ENCODE results near the gene TBC1D9.

The TBC1D9 gene

DNA sequence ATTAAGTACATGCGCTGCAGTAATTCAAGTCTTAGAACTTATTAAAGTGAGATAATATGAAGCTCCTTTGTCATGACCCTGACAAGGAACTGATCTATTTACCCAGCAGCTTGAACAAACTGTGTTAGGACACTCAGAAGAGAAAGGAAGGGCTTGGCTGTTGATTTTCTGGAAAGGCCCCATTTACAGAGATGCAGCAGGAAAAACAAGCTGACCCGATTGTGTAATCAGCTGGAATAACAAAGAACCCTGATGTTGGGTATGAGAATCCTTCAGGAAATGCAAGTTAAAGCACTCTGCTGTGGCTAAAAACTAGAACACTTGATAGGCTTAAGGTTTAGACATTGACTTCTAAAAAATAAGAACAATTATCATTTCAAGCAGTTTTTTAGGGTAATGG is 64.8 kb downstream of the TBC1D9 start:
- no peak for DNase-seq (ENCODE audit: low read depth)

DNA sequence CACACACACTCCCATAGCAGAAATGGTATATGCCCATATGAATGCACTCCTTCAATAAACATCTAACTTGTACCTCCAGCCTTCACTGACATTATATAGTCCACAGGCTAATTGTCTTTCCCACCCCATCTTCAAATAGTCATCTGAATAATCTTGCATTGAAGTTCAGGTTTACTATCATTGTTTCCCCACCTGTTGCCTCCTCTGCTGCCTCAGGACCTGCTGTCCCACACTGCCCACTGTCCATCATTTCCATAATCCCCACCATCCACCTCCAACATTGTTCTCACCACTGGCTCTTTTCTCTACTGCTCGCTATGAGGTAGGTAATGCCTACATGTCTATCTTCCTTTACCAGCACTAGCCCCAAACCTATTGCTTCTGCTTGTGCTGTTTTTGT is 66.1 kb downstream of the TBC1D9 start:
- no peak for DNase-seq (ENCODE audit: low read depth)

DNA sequence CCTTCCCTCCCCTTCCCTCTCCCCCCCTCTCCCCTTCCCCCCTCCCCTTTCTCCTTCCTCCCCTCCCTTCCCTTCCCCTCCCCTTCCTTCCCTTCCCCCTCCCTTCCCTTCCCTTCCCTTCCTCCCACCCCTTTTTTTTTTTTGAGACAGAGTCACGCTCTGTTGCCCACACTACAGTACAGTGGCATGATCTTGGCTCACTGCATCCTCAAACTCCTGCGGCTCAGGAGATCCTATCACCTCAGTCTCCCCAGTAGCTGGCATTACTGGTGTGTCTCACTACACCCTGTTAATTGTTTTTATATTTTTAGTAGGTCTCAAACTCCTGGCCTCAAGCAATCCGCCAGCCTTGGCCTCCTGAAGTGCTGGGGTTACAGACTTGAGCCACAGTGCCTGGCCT is 66.6 kb downstream of the TBC1D9 start:
- DNase-seq (ENCODE audit: low read depth) = no peak

DNA sequence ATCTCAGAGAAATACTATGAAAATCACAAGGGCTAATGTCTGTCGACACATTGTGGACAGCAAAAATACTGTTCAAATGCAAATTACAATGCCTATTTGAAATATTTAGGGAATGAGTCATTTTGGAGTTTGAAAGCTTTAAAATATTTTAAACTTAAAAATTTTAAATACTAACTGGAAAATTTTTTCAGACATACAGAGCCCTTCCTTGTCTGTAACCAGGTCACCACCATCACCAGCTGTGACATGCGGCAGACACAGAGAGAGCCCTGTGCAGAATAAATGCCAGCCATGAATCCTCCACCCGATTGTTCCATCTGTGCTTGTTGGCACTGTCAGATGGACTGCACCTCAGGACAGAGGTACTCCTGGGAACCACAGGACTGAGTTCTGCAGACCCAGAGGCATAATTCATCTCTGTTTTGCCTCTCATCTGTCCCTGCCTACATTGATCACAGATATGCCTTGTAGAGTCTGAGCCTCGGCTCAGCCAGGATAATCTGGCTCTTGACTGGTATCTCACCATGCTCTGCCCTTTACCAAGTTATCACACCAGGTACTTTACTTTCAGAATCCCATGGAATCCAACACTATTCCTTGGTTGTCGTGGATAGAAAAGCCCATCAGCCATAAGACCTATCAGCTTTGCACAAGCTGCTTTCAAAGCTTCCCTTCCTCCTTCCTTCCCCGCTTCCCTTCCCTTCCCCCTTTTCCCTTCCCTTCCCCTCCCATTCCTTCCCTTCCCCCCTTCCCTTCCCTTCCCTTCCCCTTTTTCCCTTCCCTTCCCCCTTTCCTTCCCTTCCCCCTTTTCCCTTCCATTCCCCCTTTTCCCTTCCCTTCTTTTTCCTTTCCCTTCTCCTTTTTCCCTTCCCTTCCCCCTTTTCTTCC is 67.2 kb downstream of the TBC1D9 start:
- DNase-seq (ENCODE audit: low read depth) = peak; percentile 25

DNA sequence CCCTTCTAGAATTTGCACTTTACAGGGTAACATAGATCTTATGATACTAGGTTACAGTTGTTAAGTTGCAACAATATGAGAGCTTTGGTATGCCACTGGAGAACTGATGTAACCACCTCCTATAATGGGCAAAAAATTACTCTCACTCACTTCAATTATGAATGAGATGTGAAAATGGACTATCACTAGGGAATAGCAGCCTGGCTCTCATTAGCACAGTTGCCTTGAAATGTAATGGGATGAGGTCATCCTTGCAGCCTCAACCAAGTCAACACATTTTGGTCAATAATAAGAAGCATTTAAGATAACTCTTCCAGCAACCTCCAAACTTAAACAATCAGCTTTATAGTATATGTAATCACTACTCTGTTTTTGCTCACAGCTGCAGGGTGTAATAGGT is 69.4 kb downstream of the TBC1D9 start:
- no peak for DNase-seq (ENCODE audit: low read depth)

DNA sequence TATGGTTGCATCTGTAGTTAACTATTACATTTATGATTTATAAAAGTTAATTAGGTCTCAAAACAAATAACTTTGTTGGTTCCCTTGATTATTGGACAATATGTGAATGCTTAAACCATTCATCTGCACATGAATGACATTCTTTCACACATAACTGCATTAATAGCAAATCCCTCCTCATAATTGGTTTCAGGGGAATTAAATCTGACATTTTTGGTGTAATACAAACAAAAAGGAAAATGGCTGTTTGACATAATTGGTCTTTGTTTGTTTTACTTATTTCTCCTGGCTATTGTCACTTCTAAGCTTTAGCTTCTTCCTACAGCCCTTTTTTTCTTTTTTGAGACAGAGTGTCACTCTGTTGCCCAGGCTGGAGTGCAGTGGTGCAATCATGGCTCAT is 71.9 kb downstream of the TBC1D9 start:
- no peak for DNase-seq (ENCODE audit: low read depth)

DNA sequence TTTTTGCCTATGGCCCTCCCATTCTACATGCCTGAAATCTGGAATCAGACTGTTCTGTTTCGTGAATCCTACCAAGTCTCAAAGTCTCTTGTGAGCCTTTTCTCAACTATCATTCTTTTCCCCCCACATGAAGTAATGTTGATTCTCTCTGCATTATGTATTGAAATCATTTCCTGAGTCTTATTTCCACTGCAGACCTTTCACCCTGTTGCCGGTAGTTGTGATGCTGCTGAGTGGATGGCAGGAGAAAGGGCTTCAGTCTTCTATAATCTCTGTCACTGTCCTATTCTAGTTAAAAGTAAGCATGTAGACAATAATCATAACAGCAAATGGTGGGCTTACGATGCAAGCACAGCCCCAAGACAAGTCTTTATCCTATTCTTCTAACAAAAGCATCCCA is 75.0 kb downstream of the TBC1D9 start:
- no peak for DNase-seq (ENCODE audit: low read depth)

DNA sequence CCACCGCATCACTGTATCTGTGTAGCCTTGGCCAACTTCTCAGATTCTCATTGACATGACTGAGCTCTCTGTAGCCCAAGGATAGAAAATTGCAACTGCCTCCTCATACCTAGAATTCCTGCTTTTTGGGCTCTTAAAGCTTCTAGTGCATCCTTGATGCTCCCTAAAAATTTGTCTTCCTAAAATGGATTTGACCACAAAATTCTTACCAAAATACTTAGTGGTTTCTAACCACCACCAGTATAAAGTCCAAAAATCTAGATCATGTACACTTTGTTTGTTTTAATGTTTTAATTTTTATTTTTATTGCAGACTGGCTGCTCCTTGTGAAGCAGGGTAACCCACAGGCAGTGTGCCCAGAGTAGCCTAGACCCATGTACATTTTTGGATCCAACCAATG is 75.5 kb downstream of the TBC1D9 start:
- DNase-seq (ENCODE audit: low read depth) = no peak

DNA sequence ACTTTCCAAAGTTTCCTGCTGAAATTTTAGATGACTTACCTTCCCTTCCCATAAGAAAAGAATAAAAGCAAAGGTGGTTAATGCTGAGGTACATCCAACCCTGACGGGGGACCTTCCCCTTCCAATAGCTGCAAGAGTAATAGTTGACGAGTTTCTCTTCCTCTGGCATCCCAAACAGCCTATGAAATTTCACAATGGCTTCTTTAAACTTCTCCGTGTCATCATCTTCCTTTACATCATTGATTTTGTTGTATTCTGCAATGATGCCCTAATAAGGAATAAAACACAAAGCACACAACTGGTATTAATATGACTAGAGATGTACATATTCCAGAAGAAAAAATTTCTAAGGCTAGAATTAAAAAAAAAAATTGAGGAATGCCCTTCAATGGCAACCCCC is 76.6 kb downstream of the TBC1D9 start:
- DNase-seq (ENCODE audit: low read depth) = no peak

DNA sequence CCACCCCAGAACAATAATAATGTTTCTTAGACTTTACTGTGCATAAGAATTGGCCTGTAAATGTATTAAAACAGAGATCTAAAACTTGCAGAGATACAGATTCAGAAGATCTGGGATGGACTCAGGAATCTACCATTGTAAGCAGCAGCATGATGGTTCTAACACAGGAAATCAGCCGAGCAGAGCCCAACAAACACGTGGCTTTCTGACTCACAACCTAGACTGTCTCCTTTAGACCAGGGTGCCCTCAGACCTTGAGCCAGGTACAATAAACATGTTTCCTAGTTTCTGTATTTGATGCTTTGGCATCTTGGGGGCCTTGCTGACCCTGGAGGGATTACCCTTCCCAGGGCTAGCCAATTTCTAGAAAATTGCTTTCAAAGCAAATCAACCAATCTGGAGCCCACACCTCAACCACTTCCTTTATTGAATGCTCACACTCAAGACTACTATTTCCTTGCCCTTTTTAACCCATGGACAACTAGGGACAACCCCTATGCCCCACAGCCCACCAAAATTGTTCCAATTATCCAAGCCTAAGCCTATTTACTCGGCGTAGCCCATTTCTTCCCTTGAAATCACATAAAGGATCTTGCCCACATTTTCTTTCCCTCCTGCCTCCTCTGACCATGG is 80.5 kb downstream of the TBC1D9 start:
- peak; percentile 43 for DNase-seq (ENCODE audit: low read depth)

DNA sequence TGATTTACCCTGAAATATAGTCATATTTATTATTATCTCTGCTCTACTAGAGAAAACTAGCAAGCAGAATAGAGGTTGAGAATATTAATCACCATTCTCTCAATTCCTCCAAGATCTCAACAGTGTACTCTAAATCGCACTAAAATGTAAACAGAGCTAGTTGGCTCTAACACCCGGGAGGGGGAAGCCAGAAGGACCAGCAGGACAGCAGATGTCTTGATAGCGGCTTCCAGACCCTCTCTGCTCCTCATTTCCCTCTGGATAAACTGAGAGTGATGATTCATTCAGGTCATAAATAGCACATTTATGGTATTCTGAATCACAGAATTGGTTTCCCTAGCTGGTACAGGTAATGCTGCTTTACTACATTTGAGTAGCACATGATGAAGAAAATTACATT is 82.5 kb downstream of the TBC1D9 start:
- DNase-seq (ENCODE audit: low read depth) = peak; percentile 12

DNA sequence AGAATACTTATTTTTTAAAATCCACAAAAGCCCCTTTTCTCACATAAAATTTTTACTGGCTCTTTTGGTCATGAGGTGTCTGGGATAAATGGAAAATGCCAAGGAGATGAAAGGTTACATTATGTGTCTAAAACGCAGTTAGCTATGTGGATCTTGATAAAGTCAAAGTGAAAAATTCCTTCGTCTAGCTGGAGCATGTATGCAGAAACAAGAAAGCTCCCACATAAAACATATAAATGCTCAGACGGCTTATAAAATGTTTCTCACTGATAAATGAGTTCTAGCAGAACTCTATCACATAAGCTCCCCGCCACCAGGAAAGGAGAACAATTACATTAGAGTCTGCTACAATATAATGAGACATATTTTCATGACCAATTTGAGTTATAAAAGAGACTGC is 83.8 kb downstream of the TBC1D9 start:
- DNase-seq (ENCODE audit: low read depth) = no peak

DNA sequence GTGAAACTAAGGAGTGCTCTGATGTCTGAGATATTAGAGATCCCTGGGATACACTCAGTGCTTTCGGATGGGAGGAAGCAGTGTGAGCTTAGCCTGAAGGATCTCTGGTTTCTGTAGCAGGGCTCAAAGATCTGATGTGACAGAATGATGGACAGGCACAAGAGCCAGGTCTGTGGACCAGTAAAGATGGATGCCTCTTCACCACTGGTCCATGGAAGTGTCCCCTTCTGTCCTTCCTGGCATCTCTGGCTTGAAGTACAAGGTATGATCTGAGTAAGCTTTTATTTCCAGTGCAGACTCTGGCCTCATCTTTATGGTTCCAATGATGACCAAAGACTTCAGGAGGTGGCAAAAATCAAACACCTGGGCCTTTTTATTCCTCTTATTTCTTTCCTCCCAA is 88.1 kb downstream of the TBC1D9 start:
- DNase-seq (ENCODE audit: low read depth) = no peak

DNA sequence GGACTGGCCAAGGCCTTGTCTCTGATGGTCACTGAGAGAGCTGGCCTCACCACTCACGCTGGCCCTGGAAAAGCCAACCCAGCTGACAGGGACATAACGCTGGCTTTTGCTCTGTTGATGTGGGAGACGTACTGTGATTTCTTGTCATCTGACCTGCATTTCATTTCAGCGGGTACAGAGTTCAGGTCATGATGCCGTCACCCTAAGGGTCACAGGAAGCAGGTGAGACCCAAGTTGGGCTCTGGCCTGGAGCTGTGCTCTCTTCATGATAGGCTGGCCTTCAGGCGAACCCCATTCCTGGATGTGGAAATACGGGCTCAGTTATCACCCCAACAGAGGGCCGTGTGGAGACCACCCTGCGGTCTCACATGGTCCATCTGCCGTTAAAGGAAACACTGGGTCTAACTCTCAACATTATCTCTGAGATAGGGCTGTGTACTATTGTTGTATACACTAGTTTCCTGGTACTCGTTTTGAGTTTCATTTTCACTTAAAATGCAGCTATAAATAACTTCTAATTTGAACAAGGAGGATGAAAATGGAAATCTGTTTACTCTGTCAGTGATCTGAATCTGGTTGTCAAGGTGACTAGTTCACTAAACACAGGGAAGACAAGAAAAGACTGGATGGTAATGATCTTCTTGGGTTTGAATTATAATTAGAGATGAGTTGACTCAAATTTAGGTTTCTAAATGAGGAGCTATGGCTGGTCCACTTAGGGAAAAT is 89.1 kb downstream of the TBC1D9 start:
- DNase-seq (ENCODE audit: low read depth) = no peak

DNA sequence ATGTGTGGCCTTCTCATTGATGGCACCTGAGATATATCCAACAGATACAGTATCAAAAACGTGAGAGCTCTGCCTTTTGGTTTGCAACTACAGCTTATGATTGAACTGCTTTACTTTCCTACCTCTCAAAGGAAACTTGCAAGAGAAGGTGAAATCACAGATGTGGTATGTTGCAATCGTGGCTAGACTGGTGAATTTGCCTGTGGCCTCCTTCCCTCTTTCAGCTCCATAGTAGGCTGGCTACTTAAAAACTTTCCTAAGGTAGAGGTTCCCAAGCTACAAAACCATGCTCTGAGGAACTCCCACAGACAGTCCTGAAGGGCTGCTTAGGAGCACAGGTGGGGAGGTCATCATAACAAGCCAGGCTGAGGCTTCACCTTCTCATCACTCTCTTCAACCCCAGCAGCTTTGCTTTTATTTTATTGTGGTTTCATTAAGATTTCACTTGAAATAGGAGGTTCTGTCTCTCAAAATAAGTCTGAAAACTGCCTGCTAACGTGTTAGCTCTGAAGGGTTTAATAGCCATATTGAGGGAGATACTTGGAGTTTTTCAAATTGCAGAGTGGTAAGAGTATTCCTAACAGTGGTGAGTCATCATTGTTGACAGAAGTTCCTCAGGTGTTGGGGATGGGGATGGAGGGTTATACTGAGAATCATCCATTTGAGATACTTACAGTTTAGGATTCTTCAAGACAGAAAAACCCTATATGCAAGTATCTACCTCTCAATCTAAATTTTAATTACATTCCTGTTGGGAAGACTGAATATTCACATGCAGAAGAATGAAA is 93.9 kb downstream of the TBC1D9 start:
- DNase-seq (ENCODE audit: low read depth) = no peak

DNA sequence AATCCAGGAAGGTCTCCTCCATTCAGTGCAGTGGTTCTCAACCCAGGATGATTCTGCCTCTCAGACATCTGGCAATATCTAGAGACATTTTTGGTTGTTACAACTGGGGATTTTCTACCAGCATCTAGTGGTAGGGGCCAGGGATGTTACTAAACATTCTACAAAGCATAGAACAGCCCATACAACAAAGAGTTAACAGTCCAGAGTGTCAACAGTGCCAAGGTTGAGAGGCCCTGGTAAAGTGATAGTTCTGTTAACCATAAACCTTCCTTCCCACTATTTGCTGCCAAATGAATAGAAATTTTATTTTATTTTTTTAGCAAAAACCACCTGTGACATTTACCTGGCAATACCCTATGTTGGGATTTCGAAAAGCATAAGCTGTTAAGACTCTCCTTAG is 94.6 kb downstream of the TBC1D9 start:
- DNase-seq (ENCODE audit: low read depth) = no peak

DNA sequence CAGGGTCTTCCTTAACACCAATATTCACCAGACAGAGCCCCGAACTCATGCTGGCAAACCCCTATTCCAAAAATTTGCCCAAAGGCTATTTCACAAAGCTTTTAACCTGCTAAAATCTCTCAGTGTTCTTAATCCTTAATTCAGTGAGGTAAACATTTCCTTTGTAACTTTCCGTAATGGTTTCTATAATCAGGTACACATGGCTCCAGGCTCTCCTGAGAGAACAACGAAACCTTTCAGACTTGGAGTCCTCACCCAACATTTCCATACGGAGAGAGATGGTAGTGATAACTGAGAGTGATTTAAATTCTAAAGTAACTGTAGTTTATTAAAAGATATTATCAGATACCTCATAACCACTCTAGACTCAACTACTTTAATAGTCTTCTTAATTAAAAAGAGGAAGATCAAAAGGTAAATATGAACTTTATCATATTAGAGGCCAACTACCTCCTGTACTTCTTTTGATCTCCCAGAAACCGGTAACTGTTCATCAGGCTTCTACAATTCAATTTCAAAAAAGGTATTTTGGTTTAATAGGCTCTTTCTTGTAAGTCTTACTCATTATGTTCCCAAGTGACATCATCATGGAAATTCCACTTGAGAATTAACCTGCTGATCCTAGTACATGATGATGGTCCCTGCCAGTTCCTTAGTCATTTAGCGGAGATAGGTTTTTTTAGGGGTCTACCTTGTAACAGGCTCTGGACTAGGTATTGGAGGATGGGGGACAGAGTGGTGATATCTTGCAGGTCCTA is 96.1 kb downstream of the TBC1D9 start:
- DNase-seq (ENCODE audit: low read depth) = peak; percentile 13

DNA sequence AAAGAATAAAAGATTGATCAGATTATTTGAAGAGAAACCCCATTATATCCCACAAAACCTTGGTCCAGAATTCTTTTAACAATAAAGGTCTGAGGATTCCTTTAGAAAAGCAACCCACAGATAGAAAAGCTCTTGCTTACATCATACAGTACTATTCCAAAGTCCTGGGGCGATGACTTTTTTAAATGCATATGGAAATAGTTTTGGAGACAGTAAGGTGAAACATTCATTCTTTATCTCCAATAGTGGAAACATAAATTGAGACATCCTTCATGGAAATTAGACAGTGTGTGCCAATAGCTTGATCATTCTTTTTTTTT is 101.7 kb downstream of the TBC1D9 start:
- DNase-seq (ENCODE audit: low read depth) = no peak

DNA sequence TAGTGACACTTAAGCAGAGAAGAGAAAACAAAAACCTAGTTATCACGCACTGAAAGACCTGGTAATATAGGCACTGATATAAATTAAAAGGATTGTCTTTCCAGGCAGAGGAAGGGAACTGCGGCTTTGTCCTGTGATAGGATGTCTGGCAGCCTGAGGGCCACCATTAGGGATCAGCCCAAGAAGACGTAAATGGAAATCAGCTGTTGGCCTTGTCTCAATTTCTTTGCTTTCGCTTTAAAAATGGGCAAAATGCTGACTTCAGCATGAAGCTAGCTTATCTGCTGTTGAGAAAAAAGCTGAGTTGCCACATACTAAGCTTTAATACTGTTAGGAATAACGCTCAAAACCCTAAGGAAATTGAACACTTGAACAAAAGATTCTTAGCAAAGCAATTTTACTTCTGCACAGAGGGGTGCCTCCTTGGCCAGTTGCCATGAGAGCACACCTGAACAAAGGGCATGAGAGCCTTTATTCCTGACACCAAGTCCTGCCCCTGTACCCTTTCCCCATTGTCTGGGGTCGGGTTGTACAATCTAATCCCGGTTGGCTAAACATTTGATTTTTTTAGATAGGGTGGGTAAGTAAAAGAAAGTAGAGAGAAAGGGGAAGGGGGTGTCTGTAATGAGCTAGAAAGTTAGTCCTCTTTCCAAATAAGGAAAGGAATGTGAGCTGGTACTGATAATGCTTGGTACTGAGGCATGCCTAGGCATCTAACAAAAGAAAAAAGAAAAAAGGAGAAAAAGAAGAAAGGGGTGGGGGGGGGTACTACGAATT is 102.3 kb downstream of the TBC1D9 start:
- DNase-seq (ENCODE audit: low read depth) = no peak

DNA sequence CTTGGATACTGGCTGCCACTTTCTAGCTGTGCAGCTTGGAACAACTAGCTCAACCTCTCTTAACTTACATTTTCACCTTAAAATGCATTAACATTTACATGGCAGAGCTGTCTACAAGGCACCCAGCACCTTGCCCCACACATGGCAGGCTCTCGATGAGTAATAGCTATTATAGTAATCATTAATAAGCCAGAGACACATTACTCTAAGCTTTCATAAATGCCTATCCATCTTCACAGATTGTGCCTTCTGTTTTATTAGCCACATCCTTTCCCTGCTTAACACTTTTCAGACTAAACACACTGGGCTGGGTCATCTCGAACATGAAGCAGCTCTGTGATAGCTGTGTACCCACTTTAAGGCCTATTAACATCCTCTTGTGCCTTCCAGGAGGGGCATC is 103.6 kb downstream of the TBC1D9 start:
- no peak for DNase-seq (ENCODE audit: low read depth)
